NCI-H1417 treated with DMSO at 0.1 percent for 48 hours (cell line): ENCODE measurements around the gene STT3B.
"Not testable (repeated sequence)": the region's sequence is repeated elsewhere in the genome, so short reads cannot be mapped to it uniquely, and the experiment has no call there.

ENCODE experiments used
- DNase-seq: peaks from one replicate; lab custom pipeline; 2025; lab: John Stamatoyannopoulos, UW

The STT3B gene

GRCh38 chr3:31532587-31533168, at the start of gene STT3B:
Gene STT3B, plus strand, starts transcription at chr3:31532925. Its CDS starts 74 bp downstream, at chr3:31532999.
- no peak for DNase-seq

GRCh38 chr3:31483776-31484175, 48.9 kb upstream of the STT3B start:
- no peak for DNase-seq

- DNase-seq, result no peak
Observed at GRCh38 chr3:31485196-31485595, 47.5 kb upstream of the STT3B start.

GRCh38 chr3:31486865-31487533, 45.7 kb upstream of the STT3B start:
- no peak for DNase-seq

- no peak for DNase-seq
Observed at GRCh38 chr3:31488475-31489017, 44.2 kb upstream of the STT3B start.

GRCh38 chr3:31490502-31490901, 42.2 kb upstream of the STT3B start:
- no peak for DNase-seq

GRCh38 chr3:31491660-31492059, 41.1 kb upstream of the STT3B start:
- no peak for DNase-seq

GRCh38 chr3:31493149-31493548, 39.6 kb upstream of the STT3B start:
- no peak for DNase-seq

- DNase-seq, result no peak
Observed at GRCh38 chr3:31495971-31496665, 36.6 kb upstream of the STT3B start.

- DNase-seq, result no peak
Observed at GRCh38 chr3:31498791-31499190, 33.9 kb upstream of the STT3B start.

- DNase-seq, result no peak
Observed at GRCh38 chr3:31499281-31499680, 33.4 kb upstream of the STT3B start.

- no peak for DNase-seq
Observed at GRCh38 chr3:31502803-31503221, 29.9 kb upstream of the STT3B start.

- DNase-seq, result peak; percentile 4
Observed at GRCh38 chr3:31503456-31503855, 29.3 kb upstream of the STT3B start.

- no peak for DNase-seq
Observed at GRCh38 chr3:31504230-31504629, 28.5 kb upstream of the STT3B start.

- DNase-seq, result no peak
Observed at GRCh38 chr3:31505371-31506048, 27.2 kb upstream of the STT3B start.

- DNase-seq, result not testable (repeated sequence)
Observed at GRCh38 chr3:31506515-31506914, 26.2 kb upstream of the STT3B start.

GRCh38 chr3:31508452-31509146, 24.1 kb upstream of the STT3B start:
- no peak for DNase-seq

GRCh38 chr3:31509147-31509728, 23.5 kb upstream of the STT3B start:
- DNase-seq, result no peak

GRCh38 chr3:31514570-31514969, 18.2 kb upstream of the STT3B start:
- DNase-seq, result no peak

GRCh38 chr3:31515486-31516284, 17.0 kb upstream of the STT3B start:
- DNase-seq, result no peak

GRCh38 chr3:31516757-31517156, 16.0 kb upstream of the STT3B start:
- DNase-seq, result no peak
